ENCODE measurements around the gene CENPF.

CENPF gene

GRCh38 chr1:214623430-214623829 lies 20.4 kb downstream of the CENPF start:
- DNase-seq (ENCODE audit: low spot score): no peak
- no peak overlapping the region for H3K14ac ChIP-seq (ENCODE audit: low read length)
- no peak overlapping the region for H3K23ac ChIP-seq (ENCODE audit: low read depth, low read length, poor library complexity)
- no peaks in the 10 kb centered on the region for H3K9me3 ChIP-seq (replicated peaks in 1 of 2; ENCODE audit: control insufficient read depth in 2 of 2, insufficient read depth in 1 of 2, low read depth in 1 of 2, low read length in 2 of 2)
- H2BK120ac ChIP-seq (ENCODE audit: low read depth, low read length): no peak overlapping the region
- no peak overlapping the region for H2AFZ ChIP-seq (ENCODE audit: low read length)
- no peak overlapping the region for H2BK5ac ChIP-seq (ENCODE audit: low read length)
- no peak overlapping the region for H3K18ac ChIP-seq (ENCODE audit: low read length)
- H4K91ac ChIP-seq (ENCODE audit: low read depth, low read length, poor library complexity): no peak overlapping the region
- H3K4me3 ChIP-seq (ENCODE audit: low read length in 2 of 2): no peak overlapping the region
- no peaks in the 10 kb centered on the region for H3K4me1 ChIP-seq (ENCODE audit: control insufficient read depth in 2 of 2, insufficient read depth in 1 of 2, low read depth in 1 of 2, low read length in 2 of 2)
- H3K36me3 ChIP-seq (replicated peaks in 1 of 2; ENCODE audit: control insufficient read depth in 2 of 2, insufficient read depth in 2 of 2, low read length in 2 of 2): peaks cover 30 to 97% of the 10 kb centered on the region in 2 donors
- H3K79me1 ChIP-seq (ENCODE audit: low read depth, low read length): peaks cover 2% of the 10 kb centered on the region
- no peak overlapping the region for H2BK12ac ChIP-seq (ENCODE audit: low read length)
- H3K9ac ChIP-seq (ENCODE audit: low read depth, low read length, poor library complexity): no peak overlapping the region
- no peak overlapping the region for H3K27ac ChIP-seq (replicated peaks; ENCODE audit: low read length)
- H4K8ac ChIP-seq (ENCODE audit: low read depth, low read length): no peak overlapping the region
- no CpG with 5 or more reads among the region's 1 CpG for WGBS, 2 donors (ENCODE audit: extremely low coverage in 2 of 2, insufficient read length in 2 of 2, insufficient replicate concordance in 1 of 2)
- no peaks in the 10 kb centered on the region for H3K27me3 ChIP-seq (ENCODE audit: control insufficient read depth in 3 of 3, insufficient read depth in 3 of 3, low read depth in 1 of 3, low read length in 3 of 3)
- H2AK5ac ChIP-seq (ENCODE audit: low read depth, low read length): no peak overlapping the region
- H3K4ac ChIP-seq (ENCODE audit: low read length): no peak overlapping the region
- no peak overlapping the region for H3K4me2 ChIP-seq (ENCODE audit: insufficient read depth, low read length, poor library complexity, severe bottlenecking)
- H2BK15ac ChIP-seq (ENCODE audit: low read length): no peak overlapping the region

- no CpG with 5 or more reads among the region's 4 CpGs for WGBS, 2 donors (ENCODE audit: extremely low coverage in 2 of 2, insufficient read length in 2 of 2, insufficient replicate concordance in 1 of 2)
- H3K27me3 ChIP-seq (ENCODE audit: control insufficient read depth in 3 of 3, insufficient read depth in 3 of 3, low read depth in 1 of 3, low read length in 3 of 3): no peaks in the 10 kb centered on the region
- H4K8ac ChIP-seq (ENCODE audit: low read depth, low read length): no peak overlapping the region
These were observed 29.1 kb downstream of the CENPF start for GRCh38 chr1:214632091-214632490.

GRCh38 chr1:214633686-214634085 lies 30.7 kb downstream of the CENPF start:
- no peak overlapping the region for H2AFZ ChIP-seq (ENCODE audit: low read length)

More at GRCh38 chr1:214632091-214632490, 29.1 kb downstream of the CENPF start:
- no peak overlapping the region for H2BK12ac ChIP-seq (ENCODE audit: low read length)
- H3K9me3 ChIP-seq (replicated peaks in 1 of 2; ENCODE audit: control insufficient read depth in 2 of 2, insufficient read depth in 1 of 2, low read depth in 1 of 2, low read length in 2 of 2): no peaks in the 10 kb centered on the region
- H3K4me2 ChIP-seq (ENCODE audit: insufficient read depth, low read length, poor library complexity, severe bottlenecking): no peak overlapping the region
- no peak overlapping the region for H4K91ac ChIP-seq (ENCODE audit: low read depth, low read length, poor library complexity)
- H2BK120ac ChIP-seq (ENCODE audit: low read depth, low read length): no peak overlapping the region
- no peak overlapping the region for H2BK15ac ChIP-seq (ENCODE audit: low read length)
- no peak overlapping the region for H3K14ac ChIP-seq (ENCODE audit: low read length)
- no peak overlapping the region for H2BK5ac ChIP-seq (ENCODE audit: low read length)
- H2AFZ ChIP-seq (ENCODE audit: low read length): no peak overlapping the region
- H3K27ac ChIP-seq (replicated peaks; ENCODE audit: low read length): no peak overlapping the region
- no peaks in the 10 kb centered on the region for H3K79me1 ChIP-seq (ENCODE audit: low read depth, low read length)
- no peak overlapping the region for H3K9ac ChIP-seq (ENCODE audit: low read depth, low read length, poor library complexity)
- no peak for DNase-seq (ENCODE audit: low spot score)
- no peak overlapping the region for H3K18ac ChIP-seq (ENCODE audit: low read length)
- H3K23ac ChIP-seq (ENCODE audit: low read depth, low read length, poor library complexity): no peak overlapping the region
- no peak overlapping the region for H3K4ac ChIP-seq (ENCODE audit: low read length)
- H2AK5ac ChIP-seq (ENCODE audit: low read depth, low read length): no peak overlapping the region
- no peaks in the 10 kb centered on the region for H3K4me1 ChIP-seq (ENCODE audit: control insufficient read depth in 2 of 2, insufficient read depth in 1 of 2, low read depth in 1 of 2, low read length in 2 of 2)
- H3K4me3 ChIP-seq (ENCODE audit: low read length in 2 of 2): no peak overlapping the region
- H3K36me3 ChIP-seq (replicated peaks in 1 of 2; ENCODE audit: control insufficient read depth in 2 of 2, insufficient read depth in 2 of 2, low read length in 2 of 2): peaks cover 50 to 96% of the 10 kb centered on the region in 2 donors

GRCh38 chr1:214634267-214634666 lies 31.3 kb downstream of the CENPF start:
- Histone ChIP-seq H2BK120ac (ENCODE audit: low read depth, low read length) (no peak overlapping the region), H3K4me1 (ENCODE audit: control insufficient read depth in 2 of 2, insufficient read depth in 1 of 2, low read depth in 1 of 2, low read length in 2 of 2) (no peaks in the 10 kb centered on the region), H3K4ac (ENCODE audit: low read length) (no peak overlapping the region), H2BK12ac (ENCODE audit: low read length) (no peak overlapping the region), H3K18ac (ENCODE audit: low read length) (no peak overlapping the region), H3K4me3 (ENCODE audit: low read length in 2 of 2) (no peak overlapping the region), H2AFZ (ENCODE audit: low read length) (no peak overlapping the region), H3K27me3 (ENCODE audit: control insufficient read depth in 3 of 3, insufficient read depth in 3 of 3, low read depth in 1 of 3, low read length in 3 of 3) (no peaks in the 10 kb centered on the region), H3K9ac (ENCODE audit: low read depth, low read length, poor library complexity) (no peak overlapping the region), H3K79me1 (ENCODE audit: low read depth, low read length) (no peaks in the 10 kb centered on the region), H3K9me3 (replicated peaks in 1 of 2; ENCODE audit: control insufficient read depth in 2 of 2, insufficient read depth in 1 of 2, low read depth in 1 of 2, low read length in 2 of 2) (no peaks in the 10 kb centered on the region), H3K23ac (ENCODE audit: low read depth, low read length, poor library complexity) (no peak overlapping the region), H2AK5ac (ENCODE audit: low read depth, low read length) (no peak overlapping the region), H4K8ac (ENCODE audit: low read depth, low read length) (no peak overlapping the region), H3K14ac (ENCODE audit: low read length) (no peak overlapping the region), H3K36me3 (replicated peaks in 1 of 2; ENCODE audit: control insufficient read depth in 2 of 2, insufficient read depth in 2 of 2, low read length in 2 of 2) (peaks cover 52 to 99% of the 10 kb centered on the region in 2 donors), H2BK5ac (ENCODE audit: low read length) (no peak overlapping the region), H4K91ac (ENCODE audit: low read depth, low read length, poor library complexity) (no peak overlapping the region), H2BK15ac (ENCODE audit: low read length) (no peak overlapping the region), H3K27ac (replicated peaks; ENCODE audit: low read length) (no peak overlapping the region), H3K4me2 (ENCODE audit: insufficient read depth, low read length, poor library complexity, severe bottlenecking) (no peak overlapping the region)
- no peak for DNase-seq (ENCODE audit: low spot score)

More at GRCh38 chr1:214633686-214634085, 30.7 kb downstream of the CENPF start:
- Histone ChIP-seq H3K9me3 (replicated peaks in 1 of 2; ENCODE audit: control insufficient read depth in 2 of 2, insufficient read depth in 1 of 2, low read depth in 1 of 2, low read length in 2 of 2) (no peaks in the 10 kb centered on the region), H2BK5ac (ENCODE audit: low read length) (no peak overlapping the region), H3K4me2 (ENCODE audit: insufficient read depth, low read length, poor library complexity, severe bottlenecking) (no peak overlapping the region), H3K9ac (ENCODE audit: low read depth, low read length, poor library complexity) (no peak overlapping the region), H3K4ac (ENCODE audit: low read length) (no peak overlapping the region), H4K8ac (ENCODE audit: low read depth, low read length) (no peak overlapping the region), H3K18ac (ENCODE audit: low read length) (no peak overlapping the region), H2BK15ac (ENCODE audit: low read length) (no peak overlapping the region), H3K4me3 (ENCODE audit: low read length in 2 of 2) (no peak overlapping the region), H2BK120ac (ENCODE audit: low read depth, low read length) (no peak overlapping the region), H3K27me3 (ENCODE audit: control insufficient read depth in 3 of 3, insufficient read depth in 3 of 3, low read depth in 1 of 3, low read length in 3 of 3) (no peaks in the 10 kb centered on the region), H3K23ac (ENCODE audit: low read depth, low read length, poor library complexity) (no peak overlapping the region), H2AK5ac (ENCODE audit: low read depth, low read length) (no peak overlapping the region), H3K14ac (ENCODE audit: low read length) (no peak overlapping the region), H3K36me3 (replicated peaks in 1 of 2; ENCODE audit: control insufficient read depth in 2 of 2, insufficient read depth in 2 of 2, low read length in 2 of 2) (peaks cover 47 to 99% of the 10 kb centered on the region in 2 donors), H3K4me1 (ENCODE audit: control insufficient read depth in 2 of 2, insufficient read depth in 1 of 2, low read depth in 1 of 2, low read length in 2 of 2) (no peaks in the 10 kb centered on the region), H3K79me1 (ENCODE audit: low read depth, low read length) (no peaks in the 10 kb centered on the region), H3K27ac (replicated peaks; ENCODE audit: low read length) (no peak overlapping the region), H2BK12ac (ENCODE audit: low read length) (no peak overlapping the region), H4K91ac (ENCODE audit: low read depth, low read length, poor library complexity) (no peak overlapping the region)
- WGBS, 2 donors (ENCODE audit: extremely low coverage in 2 of 2, insufficient read length in 2 of 2, insufficient replicate concordance in 1 of 2): no CpG with 5 or more reads among the region's 5 CpGs
- DNase-seq (ENCODE audit: low spot score): no peak

Measured in neuronal stem cell (in vitro differentiated cells).